ENCODE measurements around the gene SERPINB13. TPM values are rescaled to one million over a fixed set of nuclear protein-coding genes. Genes with fewer than 3 reads are reported as not detected.
"Not testable (repeated sequence)": the region's sequence is repeated elsewhere in the genome, so short reads cannot be mapped to it uniquely, and the experiment has no call there.

SERPINB13 gene
- polyA plus RNA-seq, 1 donor from 2014 or later = not detected

- H3K9me3 ChIP-seq (ENCODE audit: low read length) = no peaks in the 10 kb centered on the region
- H3K4me2 ChIP-seq (ENCODE audit: low read length) = no peak overlapping the region
- no peak overlapping the region for H2AFZ ChIP-seq (ENCODE audit: low read depth, low read length)
- H3K4me3 ChIP-seq (ENCODE audit: low read length) = no peak overlapping the region
- no peaks in the 10 kb centered on the region for H3K36me3 ChIP-seq (ENCODE audit: insufficient read depth, low read length)
- H3K27me3 ChIP-seq (ENCODE audit: insufficient read depth, low read depth, low read length) = no peaks in the 10 kb centered on the region
- H3K27ac ChIP-seq (ENCODE audit: low read length) = no peak overlapping the region
- H4K20me1 ChIP-seq (ENCODE audit: insufficient read depth) = no peaks in the 10 kb centered on the region
- no peaks in the 10 kb centered on the region for H3F3A ChIP-seq (ENCODE audit: insufficient read depth, low read length, poor library complexity, severe bottlenecking)
- no peaks in the 10 kb centered on the region for H3K9me2 ChIP-seq (ENCODE audit: insufficient read depth, low read length)
- H3K79me2 ChIP-seq (replicated peaks; ENCODE audit: insufficient read depth, low read length) = no peaks in the 10 kb centered on the region
- TF ChIP-seq EZH2 (IDR thresholded peaks at IDR 0.05; ENCODE audit: borderline replicate concordance, insufficient read depth, low read length, poor library complexity, severe bottlenecking) = no peak
- no peak for TF ChIP-seq POLR2AphosphoS5 (IDR thresholded peaks at IDR 0.05)
- no peak for TF ChIP-seq SMC3 (conservative IDR thresholded peaks at IDR 0.05; ENCODE audit: poor library complexity)
- TF ChIP-seq REST (IDR thresholded peaks at IDR 0.05; ENCODE audit: borderline replicate concordance) = no peak
- no peak overlapping the region for H3K9ac ChIP-seq (ENCODE audit: low read length)
Measured at GRCh38 chr18:63637703-63638102, 50.6 kb downstream of the SERPINB13 start.

GRCh38 chr18:63641157-63641680 lies 54.1 kb downstream of the SERPINB13 start:
- not testable (repeated sequence) for H3K9ac ChIP-seq (ENCODE audit: low read length); H3F3A ChIP-seq (ENCODE audit: insufficient read depth, low read length, poor library complexity, severe bottlenecking); H2AFZ ChIP-seq (ENCODE audit: low read depth, low read length); H3K27ac ChIP-seq (ENCODE audit: low read length); H3K36me3 ChIP-seq (ENCODE audit: insufficient read depth, low read length); H3K9me2 ChIP-seq (ENCODE audit: insufficient read depth, low read length); H3K27me3 ChIP-seq (ENCODE audit: insufficient read depth, low read depth, low read length); H3K4me3 ChIP-seq (ENCODE audit: low read length); H3K4me2 ChIP-seq (ENCODE audit: low read length); H4K20me1 ChIP-seq (ENCODE audit: insufficient read depth); H3K79me2 ChIP-seq (replicated peaks; ENCODE audit: insufficient read depth, low read length); H3K9me3 ChIP-seq (ENCODE audit: low read length)

- not testable (repeated sequence) for H3K27me3 ChIP-seq (ENCODE audit: insufficient read depth, low read depth, low read length); H3K9me2 ChIP-seq (ENCODE audit: insufficient read depth, low read length); H4K20me1 ChIP-seq (ENCODE audit: insufficient read depth); H3K79me2 ChIP-seq (replicated peaks; ENCODE audit: insufficient read depth, low read length); H3K4me2 ChIP-seq (ENCODE audit: low read length); H3K27ac ChIP-seq (ENCODE audit: low read length); H3F3A ChIP-seq (ENCODE audit: insufficient read depth, low read length, poor library complexity, severe bottlenecking); H3K4me3 ChIP-seq (ENCODE audit: low read length); H3K36me3 ChIP-seq (ENCODE audit: insufficient read depth, low read length); H2AFZ ChIP-seq (ENCODE audit: low read depth, low read length); H3K9me3 ChIP-seq (ENCODE audit: low read length); H3K9ac ChIP-seq (ENCODE audit: low read length)
Measured at GRCh38 chr18:63642668-63643356, 55.7 kb downstream of the SERPINB13 start.

DNA sequence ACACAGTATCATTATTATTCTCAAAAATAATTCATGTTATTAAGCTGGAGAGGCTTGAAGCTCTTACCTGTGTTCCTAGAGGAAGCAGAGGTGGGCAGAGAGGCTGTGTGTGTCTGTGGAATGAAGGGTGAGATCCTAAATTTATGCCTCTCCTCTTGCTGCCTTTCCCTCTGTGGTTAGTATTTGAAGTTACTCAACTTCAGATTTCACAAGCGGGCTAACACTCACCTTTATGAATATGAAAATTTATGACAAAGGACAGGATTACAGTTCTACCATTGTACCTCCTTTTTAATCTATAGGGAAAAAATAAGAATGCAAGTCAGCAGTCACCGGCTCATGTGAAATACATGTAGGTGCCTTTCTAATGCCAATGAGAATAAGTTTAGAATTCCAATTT lies 57.0 kb downstream of the SERPINB13 start, which contains the start of gene SERPINB4:
SERPINB4 (minus strand) TSS at position 115 of the 400 bp plus-strand sequence. CDS start 679 bp downstream, outside the sequence.
- not testable (repeated sequence) for H3K27ac ChIP-seq (ENCODE audit: low read length); H3F3A ChIP-seq (ENCODE audit: insufficient read depth, low read length, poor library complexity, severe bottlenecking); H3K9me3 ChIP-seq (ENCODE audit: low read length); H3K4me2 ChIP-seq (ENCODE audit: low read length); H3K9me2 ChIP-seq (ENCODE audit: insufficient read depth, low read length); H4K20me1 ChIP-seq (ENCODE audit: insufficient read depth); H3K4me3 ChIP-seq (ENCODE audit: low read length); H3K36me3 ChIP-seq (ENCODE audit: insufficient read depth, low read length); H3K9ac ChIP-seq (ENCODE audit: low read length); H3K27me3 ChIP-seq (ENCODE audit: insufficient read depth, low read depth, low read length); H3K79me2 ChIP-seq (replicated peaks; ENCODE audit: insufficient read depth, low read length); H2AFZ ChIP-seq (ENCODE audit: low read depth, low read length)

DNA sequence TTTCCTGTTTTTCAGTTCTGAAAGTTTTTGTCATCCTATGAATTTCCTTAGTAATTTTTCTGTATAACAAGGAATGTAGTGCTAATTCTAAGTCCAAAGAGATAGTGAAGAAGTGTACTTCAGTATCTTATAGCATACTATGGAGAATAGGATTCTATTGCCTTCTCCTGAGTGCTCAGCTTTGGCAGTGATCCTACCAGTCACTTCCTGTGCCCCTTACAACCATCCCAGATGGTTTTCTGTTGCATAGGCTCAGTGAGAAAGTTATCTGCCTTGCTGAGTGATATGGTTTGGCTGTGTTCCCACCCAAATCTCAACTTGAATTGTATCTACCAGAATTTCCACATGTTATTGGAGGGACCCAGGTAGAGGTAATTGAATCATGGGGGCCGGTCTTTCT lies 57.6 kb downstream of the SERPINB13 start:
- H3F3A ChIP-seq (ENCODE audit: insufficient read depth, low read length, poor library complexity, severe bottlenecking); H3K27ac ChIP-seq (ENCODE audit: low read length); H3K27me3 ChIP-seq (ENCODE audit: insufficient read depth, low read depth, low read length); H2AFZ ChIP-seq (ENCODE audit: low read depth, low read length); H3K4me3 ChIP-seq (ENCODE audit: low read length); H3K9ac ChIP-seq (ENCODE audit: low read length); H3K4me2 ChIP-seq (ENCODE audit: low read length); H3K9me2 ChIP-seq (ENCODE audit: insufficient read depth, low read length); H3K36me3 ChIP-seq (ENCODE audit: insufficient read depth, low read length); H3K9me3 ChIP-seq (ENCODE audit: low read length); H3K79me2 ChIP-seq (replicated peaks; ENCODE audit: insufficient read depth, low read length); H4K20me1 ChIP-seq (ENCODE audit: insufficient read depth): not testable (repeated sequence)
